ENCODE measurements around the gene LPP. TPM values are rescaled to one million over a fixed set of nuclear protein-coding genes. Genes with fewer than 3 reads are reported as not detected.

The LPP gene
- polyA plus RNA-seq, 1 donor (not counting 4 experiments of a cell fraction or from before 2014, with no cell fraction given), result 16.0 TPM

GRCh38 chr3:188338086-188338485 lies 184.1 kb downstream of the LPP start:
- H3K27ac ChIP-seq (ENCODE audit: control insufficient read depth, insufficient read depth, low read length), result no peak overlapping the region
- no peak for DNase-seq (ENCODE audit: low read depth, low spot score)
- H3K4me1 ChIP-seq (ENCODE audit: control insufficient read depth, extremely low read depth, insufficient read depth, low read length), result no peaks in the 10 kb centered on the region
- TF ChIP-seq EZH2 (IDR thresholded peaks at IDR 0.05; ENCODE audit: low read length) (no peak), CTCF (optimal IDR thresholded peaks at IDR 0.05 in 1 of 3, IDR thresholded peaks at IDR 0.05 in 1 of 3, conservative IDR thresholded peaks at IDR 0.05 in 1 of 3; ENCODE audit: extremely low read depth in 1 of 3, insufficient read depth in 2 of 3, low read length in 3 of 3) (no peak)
- H3K36me3 ChIP-seq (ENCODE audit: control insufficient read depth in 2 of 2, extremely low read depth in 1 of 2, insufficient read depth in 2 of 2, low read length in 2 of 2), result no peaks in the 10 kb centered on the region
- H2AFZ ChIP-seq (ENCODE audit: control insufficient read depth, low read length), result no peak overlapping the region
- peaks cover 18% of the 10 kb centered on the region for H3K79me2 ChIP-seq (ENCODE audit: control insufficient read depth, insufficient read depth, low read length)
- H3K9me1 ChIP-seq (ENCODE audit: control insufficient read depth, extremely low read depth, insufficient read depth, low read length), result no peaks in the 10 kb centered on the region
- no peak overlapping the region for H3K4me2 ChIP-seq (ENCODE audit: control insufficient read depth, extremely low read depth, insufficient read depth, low read depth, low read length)
- no peak overlapping the region for H3K4me3 ChIP-seq (ENCODE audit: control insufficient read depth in 2 of 3, extremely low read depth in 1 of 3, insufficient read depth in 2 of 3, low read depth in 1 of 3, low read length in 3 of 3)
- no peaks in the 10 kb centered on the region for H3K9me3 ChIP-seq (ENCODE audit: control insufficient read depth, low read depth, low read length)
- dilution Hi-C loops (cut with MboI; ENCODE audit: extremely low pct_ligation_motif_present, low sequenced_read_pairs), result no loop called here
- H3K27me3 ChIP-seq (ENCODE audit: control insufficient read depth, extremely low read depth, insufficient read depth, low read length), result no peaks in the 10 kb centered on the region
- H3K9ac ChIP-seq (ENCODE audit: control insufficient read depth, extremely low read depth, insufficient read depth, low read length), result no peak overlapping the region
- no peak for FAIRE-seq
- no peaks in the 10 kb centered on the region for H4K20me1 ChIP-seq (ENCODE audit: control insufficient read depth, extremely low read depth, insufficient read depth, low read length)

- no peak overlapping the region for H3K4me3 ChIP-seq (ENCODE audit: control insufficient read depth in 2 of 3, extremely low read depth in 1 of 3, insufficient read depth in 2 of 3, low read depth in 1 of 3, low read length in 3 of 3)
- no peak overlapping the region for H3K9ac ChIP-seq (ENCODE audit: control insufficient read depth, extremely low read depth, insufficient read depth, low read length)
- TF ChIP-seq EZH2 (IDR thresholded peaks at IDR 0.05; ENCODE audit: low read length), result no peak
- no peak for TF ChIP-seq CTCF (optimal IDR thresholded peaks at IDR 0.05 in 1 of 3, IDR thresholded peaks at IDR 0.05 in 1 of 3, conservative IDR thresholded peaks at IDR 0.05 in 1 of 3; ENCODE audit: extremely low read depth in 1 of 3, insufficient read depth in 2 of 3, low read length in 3 of 3)
- H4K20me1 ChIP-seq (ENCODE audit: control insufficient read depth, extremely low read depth, insufficient read depth, low read length), result no peaks in the 10 kb centered on the region
- dilution Hi-C loops (cut with MboI; ENCODE audit: extremely low pct_ligation_motif_present, low sequenced_read_pairs), result no loop called here
- FAIRE-seq (peak; percentile 43), DNase-seq (ENCODE audit: low read depth, low spot score) (no peak)
- peaks cover 18% of the 10 kb centered on the region for H3K79me2 ChIP-seq (ENCODE audit: control insufficient read depth, insufficient read depth, low read length)
- no peak overlapping the region for H3K27ac ChIP-seq (ENCODE audit: control insufficient read depth, insufficient read depth, low read length)
- no peak overlapping the region for H3K4me2 ChIP-seq (ENCODE audit: control insufficient read depth, extremely low read depth, insufficient read depth, low read depth, low read length)
- no peak overlapping the region for H2AFZ ChIP-seq (ENCODE audit: control insufficient read depth, low read length)
- no peaks in the 10 kb centered on the region for H3K9me3 ChIP-seq (ENCODE audit: control insufficient read depth, low read depth, low read length)
- no peaks in the 10 kb centered on the region for H3K36me3 ChIP-seq (ENCODE audit: control insufficient read depth in 2 of 2, extremely low read depth in 1 of 2, insufficient read depth in 2 of 2, low read length in 2 of 2)
- no peaks in the 10 kb centered on the region for H3K4me1 ChIP-seq (ENCODE audit: control insufficient read depth, extremely low read depth, insufficient read depth, low read length)
- H3K9me1 ChIP-seq (ENCODE audit: control insufficient read depth, extremely low read depth, insufficient read depth, low read length), result no peaks in the 10 kb centered on the region
- H3K27me3 ChIP-seq (ENCODE audit: control insufficient read depth, extremely low read depth, insufficient read depth, low read length), result no peaks in the 10 kb centered on the region
Measured at GRCh38 chr3:188339410-188340295, 185.7 kb downstream of the LPP start.

Measured in keratinocyte (primary cell).